Stimulated activated memory B cell treated with anti-CD40 and anti-IgM and Interleukin-4, amounts not matched to agents 10 μg/mL and 1 μg/mL and 100 μg/mL, for 72 hours (primary cell): ENCODE measurements around the gene GPR39.
A peak's percentile ranks its signal among the peaks of the same experiment; 100 is the strongest.

Source experiments
- ATAC-seq: fragments of 150-1000 bp; cut with Tn5 transposase; 2 replicates; pipeline ENCODE4 v1.10.0; 2021
- H3K27ac Mint-ChIP-seq: one replicate; pipeline ENCODE4 v1.8.0; 2022; ENCODE audit warnings: mild to moderate bottlenecking, mixed read lengths
- H3K27me3 Mint-ChIP-seq: one replicate; pipeline ENCODE4 v1.8.0; 2022; ENCODE audit warnings: mixed read lengths
- H3K36me3 Mint-ChIP-seq: one replicate; pipeline ENCODE4 v1.8.0; 2022; ENCODE audit warnings: mixed read lengths
- H3K4me1 Mint-ChIP-seq: one replicate; pipeline ENCODE4 v1.8.0; 2022; ENCODE audit warnings: mixed read lengths
- H3K4me3 Mint-ChIP-seq: one replicate; pipeline ENCODE4 v1.8.0; 2022; ENCODE audit warnings: mild to moderate bottlenecking, moderate library complexity, mixed read lengths
- H3K9me3 Mint-ChIP-seq: one replicate; pipeline ENCODE4 v1.8.0; 2022; ENCODE audit warnings: mixed read lengths

Gene GPR39

GRCh38 chr2:132623096-132623839 is 206.7 kb downstream of the GPR39 start:
- Mint-ChIP-seq H3K4me1 (no peaks in the 10 kb centered on the region), H3K9me3 (no peaks in the 10 kb centered on the region), H3K36me3 (no peaks in the 10 kb centered on the region), H3K4me3 (no peak overlapping the region), H3K27me3 (peaks cover 11% of the 10 kb centered on the region), H3K27ac (no peak overlapping the region)
- no peak for ATAC-seq

GRCh38 chr2:132627536-132627935 is 210.9 kb downstream of the GPR39 start:
- Mint-ChIP-seq H3K9me3 (no peaks in the 10 kb centered on the region), H3K4me1 (no peaks in the 10 kb centered on the region), H3K27ac (no peak overlapping the region), H3K36me3 (no peaks in the 10 kb centered on the region), H3K4me3 (no peak overlapping the region), H3K27me3 (peaks cover 11% of the 10 kb centered on the region)
- ATAC-seq: no peak

- Mint-ChIP-seq H3K9me3 (peaks cover 9% of the 10 kb centered on the region), H3K27me3 (peaks cover 22% of the 10 kb centered on the region), H3K27ac (no peak overlapping the region), H3K4me3 (no peak overlapping the region), H3K4me1 (no peaks in the 10 kb centered on the region), H3K36me3 (no peaks in the 10 kb centered on the region)
- ATAC-seq: no peak
Measured at GRCh38 chr2:132632000-132632649, 215.5 kb downstream of the GPR39 start.

GRCh38 chr2:132633635-132634034 is 217.0 kb downstream of the GPR39 start:
- ATAC-seq: no peak
- H3K36me3 Mint-ChIP-seq: no peaks in the 10 kb centered on the region
- H3K4me3 Mint-ChIP-seq: no peak overlapping the region

GRCh38 chr2:132636346-132636745 is 219.7 kb downstream of the GPR39 start:
- H3K4me1 Mint-ChIP-seq: no peaks in the 10 kb centered on the region
- peaks cover 22% of the 10 kb centered on the region for H3K27me3 Mint-ChIP-seq
- H3K9me3 Mint-ChIP-seq: peaks cover 9% of the 10 kb centered on the region
- no peaks in the 10 kb centered on the region for H3K36me3 Mint-ChIP-seq
- no peak overlapping the region for H3K27ac Mint-ChIP-seq
- no peak overlapping the region for H3K4me3 Mint-ChIP-seq
- ATAC-seq: peak; percentile 13

More at GRCh38 chr2:132633635-132634034, 217.0 kb downstream of the GPR39 start:
- Mint-ChIP-seq H3K27me3 (peaks cover 22% of the 10 kb centered on the region), H3K9me3 (peaks cover 9% of the 10 kb centered on the region), H3K4me1 (no peaks in the 10 kb centered on the region), H3K27ac (no peak overlapping the region)

- no peak overlapping the region for H3K27ac Mint-ChIP-seq
- H3K9me3 Mint-ChIP-seq: peaks cover 8% of the 10 kb centered on the region
- H3K4me1 Mint-ChIP-seq: no peaks in the 10 kb centered on the region
- H3K4me3 Mint-ChIP-seq: no peak overlapping the region
- no peaks in the 10 kb centered on the region for H3K36me3 Mint-ChIP-seq
- H3K27me3 Mint-ChIP-seq: peaks cover 17% of the 10 kb centered on the region
- ATAC-seq: no peak
Measured at GRCh38 chr2:132638313-132639040, 221.9 kb downstream of the GPR39 start.

- peaks cover 10% of the 10 kb centered on the region for H3K27me3 Mint-ChIP-seq
- peaks cover 2% of the 10 kb centered on the region for H3K4me1 Mint-ChIP-seq
- no peaks in the 10 kb centered on the region for H3K36me3 Mint-ChIP-seq
- ATAC-seq: no peak
- H3K27ac Mint-ChIP-seq: no peak overlapping the region
- H3K9me3 Mint-ChIP-seq: peaks cover 2% of the 10 kb centered on the region
- no peak overlapping the region for H3K4me3 Mint-ChIP-seq
Measured at GRCh38 chr2:132640116-132640515, 223.5 kb downstream of the GPR39 start.

GRCh38 chr2:132641819-132642218 is 225.2 kb downstream of the GPR39 start:
- Mint-ChIP-seq H3K4me1 (peaks cover 15% of the 10 kb centered on the region), H3K36me3 (no peaks in the 10 kb centered on the region), H3K27ac (no peak overlapping the region), H3K27me3 (peaks cover 6% of the 10 kb centered on the region), H3K4me3 (no peak overlapping the region), H3K9me3 (no peaks in the 10 kb centered on the region)
- ATAC-seq: no peak

- Mint-ChIP-seq H3K27me3 (peaks cover 10% of the 10 kb centered on the region), H3K9me3 (no peaks in the 10 kb centered on the region), H3K36me3 (no peaks in the 10 kb centered on the region), H3K4me1 (peaks cover 15% of the 10 kb centered on the region), H3K4me3 (no peak overlapping the region), H3K27ac (no peak overlapping the region)
- no peak for ATAC-seq
Measured at GRCh38 chr2:132642415-132642814, 225.8 kb downstream of the GPR39 start.

- H3K9me3 Mint-ChIP-seq: no peaks in the 10 kb centered on the region
- H3K27me3 Mint-ChIP-seq: peaks cover 36% of the 10 kb centered on the region
- ATAC-seq: no peak
- H3K4me3 Mint-ChIP-seq: no peak overlapping the region
- peak overlapping the region; percentile 50 for H3K27ac Mint-ChIP-seq
- H3K36me3 Mint-ChIP-seq: no peaks in the 10 kb centered on the region
- peaks cover 15% of the 10 kb centered on the region for H3K4me1 Mint-ChIP-seq
Measured at GRCh38 chr2:132645176-132645575, 228.6 kb downstream of the GPR39 start.

GRCh38 chr2:132645722-132646539 is 229.3 kb downstream of the GPR39 start:
- Mint-ChIP-seq H3K4me1 (peaks cover 15% of the 10 kb centered on the region), H3K27me3 (peaks cover 36% of the 10 kb centered on the region), H3K9me3 (no peaks in the 10 kb centered on the region), H3K36me3 (no peaks in the 10 kb centered on the region), H3K4me3 (no peak overlapping the region), H3K27ac (peak overlapping the region; percentile 50)
- peak; percentile 87 for ATAC-seq

GRCh38 chr2:132646540-132647108 is 230.0 kb downstream of the GPR39 start:
- Mint-ChIP-seq H3K9me3 (no peaks in the 10 kb centered on the region), H3K36me3 (no peaks in the 10 kb centered on the region), H3K27ac (no peak overlapping the region), H3K4me3 (no peak overlapping the region), H3K4me1 (peaks cover 15% of the 10 kb centered on the region), H3K27me3 (peaks cover 36% of the 10 kb centered on the region)
- no peak for ATAC-seq

- Mint-ChIP-seq H3K36me3 (no peaks in the 10 kb centered on the region), H3K4me3 (no peak overlapping the region)
Measured at GRCh38 chr2:132651115-132652045, 234.8 kb downstream of the GPR39 start.

GRCh38 chr2:132652474-132652873 is 235.9 kb downstream of the GPR39 start:
- no peaks in the 10 kb centered on the region for H3K9me3 Mint-ChIP-seq
- H3K27ac Mint-ChIP-seq: no peak overlapping the region
- no peak for ATAC-seq
- no peaks in the 10 kb centered on the region for H3K36me3 Mint-ChIP-seq
- H3K27me3 Mint-ChIP-seq: peaks cover 25% of the 10 kb centered on the region
- no peaks in the 10 kb centered on the region for H3K4me1 Mint-ChIP-seq
- no peak overlapping the region for H3K4me3 Mint-ChIP-seq

More at GRCh38 chr2:132651115-132652045, 234.8 kb downstream of the GPR39 start:
- ATAC-seq: no peak
- Mint-ChIP-seq H3K27ac (no peak overlapping the region), H3K27me3 (peaks cover 31% of the 10 kb centered on the region), H3K9me3 (no peaks in the 10 kb centered on the region), H3K4me1 (peaks cover under 1% of the 10 kb centered on the region)
